Stimulated activated effector memory CD8-positive, alpha-beta T cell treated with anti-CD3 and anti-CD28 coated beads, Interleukin-12 subunit alpha, Interleukin-12 subunit beta, amount 100 ng/mL, for 72 hours (primary cell): ENCODE results near the gene ROM1.
"Not testable (repeated sequence)": the region's sequence is repeated elsewhere in the genome, so short reads cannot be mapped to it uniquely, and the experiment has no call there.

Source experiments
- ATAC-seq: fragments of 150-1000 bp; cut with Tn5 transposase; 2 replicates; pipeline ENCODE4 v1.10.0; 2021
- DNase-seq, 2 donors: peaks; one replicate each; pipeline ENCODE4 v3.0.0; 2021 to 2022; ENCODE audit warnings: low spot score in 2 of 2
- H3K27ac Mint-ChIP-seq: one replicate; pipeline ENCODE4 v1.8.0; 2022; ENCODE audit warnings: mild to moderate bottlenecking, mixed read lengths
- H3K36me3 Mint-ChIP-seq: one replicate; pipeline ENCODE4 v1.8.0; 2022; ENCODE audit warnings: mild to moderate bottlenecking, mixed read lengths
- H3K4me1 Mint-ChIP-seq: one replicate; pipeline ENCODE4 v1.8.0; 2022; ENCODE audit warnings: mixed read lengths
- H3K4me3 Mint-ChIP-seq: one replicate; pipeline ENCODE4 v1.8.0; 2022; ENCODE audit warnings: mild to moderate bottlenecking, mixed read lengths
- H3K9me3 Mint-ChIP-seq: one replicate; pipeline ENCODE4 v1.8.0; 2022; ENCODE audit warnings: mixed read lengths

The ROM1 gene

GRCh38 chr11:62646825-62647608 is 34.0 kb downstream of the ROM1 start:
- H3K4me3 Mint-ChIP-seq = peak overlapping the region; percentile 96
- no peak for ATAC-seq
- peaks cover 77% of the 10 kb centered on the region for H3K36me3 Mint-ChIP-seq
- peaks cover 19% of the 10 kb centered on the region for H3K4me1 Mint-ChIP-seq
- no peaks in the 10 kb centered on the region for H3K9me3 Mint-ChIP-seq
- H3K27ac Mint-ChIP-seq = peak overlapping the region; percentile 95
- DNase-seq = no peak

- Mint-ChIP-seq H3K27ac (no peak overlapping the region), H3K4me3 (no peak overlapping the region), H3K4me1 (peaks cover 25% of the 10 kb centered on the region), H3K9me3 (no peaks in the 10 kb centered on the region), H3K36me3 (peaks cover 73% of the 10 kb centered on the region)
- ATAC-seq = no peak
- DNase-seq = no peak
These were observed 34.5 kb downstream of the ROM1 start for GRCh38 chr11:62647609-62648005.

GRCh38 chr11:62648185-62648966 is 35.3 kb downstream of the ROM1 start:
- H3K9me3 Mint-ChIP-seq = no peaks in the 10 kb centered on the region
- H3K27ac Mint-ChIP-seq = no peak overlapping the region
- peaks cover 73% of the 10 kb centered on the region for H3K36me3 Mint-ChIP-seq
- no peak overlapping the region for H3K4me3 Mint-ChIP-seq
- DNase-seq (no peak), ATAC-seq (no peak)
- peaks cover 29% of the 10 kb centered on the region for H3K4me1 Mint-ChIP-seq

- ATAC-seq (no peak), DNase-seq (no peak)
- Mint-ChIP-seq H3K27ac (no peak overlapping the region), H3K4me3 (no peak overlapping the region), H3K9me3 (no peaks in the 10 kb centered on the region), H3K4me1 (peaks cover 34% of the 10 kb centered on the region), H3K36me3 (peaks cover 73% of the 10 kb centered on the region)
These were observed 35.9 kb downstream of the ROM1 start for GRCh38 chr11:62648967-62649364.

- H3K4me1 Mint-ChIP-seq = peaks cover 33% of the 10 kb centered on the region
These were observed 36.4 kb downstream of the ROM1 start for GRCh38 chr11:62649486-62649885.

GRCh38 chr11:62650283-62650682 is 37.2 kb downstream of the ROM1 start:
- not testable (repeated sequence) for DNase-seq, H3K9me3 Mint-ChIP-seq, H3K27ac Mint-ChIP-seq, ATAC-seq, H3K4me3 Mint-ChIP-seq
- Mint-ChIP-seq H3K36me3 (peaks cover 61% of the 10 kb centered on the region), H3K4me1 (peaks cover 31% of the 10 kb centered on the region)

More at GRCh38 chr11:62649486-62649885, 36.4 kb downstream of the ROM1 start:
- Mint-ChIP-seq H3K4me3 (no peak overlapping the region), H3K36me3 (peaks cover 68% of the 10 kb centered on the region), H3K9me3 (no peaks in the 10 kb centered on the region), H3K27ac (no peak overlapping the region)
- DNase-seq (no peak), ATAC-seq (no peak)

- Mint-ChIP-seq H3K36me3 (peaks cover 43% of the 10 kb centered on the region), H3K4me1 (peaks cover 24% of the 10 kb centered on the region), H3K4me3 (peak overlapping the region; percentile 93), H3K9me3 (no peaks in the 10 kb centered on the region), H3K27ac (peak overlapping the region; percentile 98)
- ATAC-seq (peak; percentile 17), DNase-seq (peak in 1 of 2 donors; percentile 64)
These were observed 39.3 kb downstream of the ROM1 start for GRCh38 chr11:62652161-62653006.

GRCh38 chr11:62654297-62654696 is 41.2 kb downstream of the ROM1 start:
- H3K36me3 Mint-ChIP-seq = peaks cover 26% of the 10 kb centered on the region
- H3K27ac Mint-ChIP-seq = peak overlapping the region; percentile 98
- H3K4me3 Mint-ChIP-seq = peak overlapping the region; percentile 93
- H3K4me1 Mint-ChIP-seq = peaks cover 24% of the 10 kb centered on the region
- DNase-seq = no peak
- no peaks in the 10 kb centered on the region for H3K9me3 Mint-ChIP-seq
- no peak for ATAC-seq

GRCh38 chr11:62656796-62657429 is 43.9 kb downstream of the ROM1 start:
- peaks cover 28% of the 10 kb centered on the region for H3K36me3 Mint-ChIP-seq
- DNase-seq (no peak), ATAC-seq (no peak)
- no peak overlapping the region for H3K27ac Mint-ChIP-seq
- no peaks in the 10 kb centered on the region for H3K9me3 Mint-ChIP-seq
- H3K4me3 Mint-ChIP-seq = no peak overlapping the region
- H3K4me1 Mint-ChIP-seq = peaks cover 24% of the 10 kb centered on the region

- Mint-ChIP-seq H3K27ac (peak overlapping the region; percentile 97), H3K9me3 (no peaks in the 10 kb centered on the region), H3K4me1 (peaks cover 32% of the 10 kb centered on the region), H3K4me3 (peak overlapping the region; percentile 95), H3K36me3 (peaks cover 90% of the 10 kb centered on the region)
- DNase-seq (no peak), ATAC-seq (peak; percentile 57)
These were observed 51.5 kb downstream of the ROM1 start for GRCh38 chr11:62664405-62665074.
